Measurements from ENCODE around the gene SERINC4.
"Not testable (repeated sequence)": the region's sequence is repeated elsewhere in the genome, so short reads cannot be mapped to it uniquely, and the experiment has no call there.

Gene SERINC4

DNA sequence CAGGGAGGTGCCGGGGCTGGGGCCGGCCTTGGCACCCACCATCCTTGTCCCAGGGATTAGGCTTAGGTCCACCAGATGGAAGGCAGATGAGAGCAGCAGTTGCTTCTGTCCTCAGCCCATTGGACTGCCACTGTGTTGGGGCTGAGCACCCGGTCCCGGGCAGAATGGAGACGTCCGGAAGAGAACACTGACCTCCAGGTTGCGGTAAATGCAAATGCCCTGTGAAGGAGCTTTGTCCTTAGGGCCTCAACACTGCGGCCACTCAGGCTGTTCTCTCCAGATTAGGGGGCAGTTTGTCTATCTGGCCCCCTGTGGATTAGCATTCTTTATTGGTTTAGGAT, at the start of gene SERINC4:
Gene SERINC4, minus strand, starts transcription at position 276 of the 341 bp plus-strand sequence. Its CDS starts 234 bp downstream, at position 42.
- no peak for DNase-seq

DNA sequence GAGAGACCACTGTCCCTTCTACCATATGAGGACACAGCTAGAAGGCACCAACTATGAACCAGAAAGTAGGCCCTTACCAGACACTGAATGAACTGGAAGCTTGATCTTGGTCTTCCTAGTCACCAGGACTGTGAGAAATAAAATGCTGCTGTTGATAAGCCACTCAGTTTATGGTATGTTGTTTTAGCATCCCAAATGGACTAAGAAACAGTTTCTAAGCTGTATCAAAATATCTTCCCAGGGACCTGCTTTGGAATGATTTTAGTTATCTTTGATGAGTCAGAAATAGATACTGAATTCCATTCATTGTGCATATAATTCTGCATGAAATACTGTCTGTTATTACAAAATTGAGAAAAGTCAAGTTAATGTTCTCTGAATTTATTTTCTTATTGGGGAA, 45.4 kb upstream of the SERINC4 start:
- no peak for DNase-seq

DNA sequence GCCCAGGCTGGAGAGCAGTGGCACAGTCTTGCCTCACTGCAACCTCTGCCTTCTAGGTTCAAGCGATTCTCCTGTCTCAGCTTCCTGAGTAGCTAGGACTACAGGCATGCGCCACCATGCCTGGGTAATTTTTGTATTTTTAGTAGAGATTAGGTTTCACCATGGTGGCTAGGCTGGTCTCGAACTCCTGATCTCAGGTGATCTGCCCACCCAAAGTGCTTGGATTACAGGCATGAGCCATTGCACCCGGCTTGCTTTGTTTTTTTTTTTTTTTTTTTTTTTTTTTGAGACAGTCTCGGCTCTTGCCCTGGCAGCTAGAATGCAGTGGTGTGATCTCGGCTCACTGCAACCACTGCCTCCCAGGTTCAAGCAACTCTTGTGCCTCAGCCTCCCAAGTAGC, 32.5 kb upstream of the SERINC4 start:
- DNase-seq, result not testable (repeated sequence)

DNA sequence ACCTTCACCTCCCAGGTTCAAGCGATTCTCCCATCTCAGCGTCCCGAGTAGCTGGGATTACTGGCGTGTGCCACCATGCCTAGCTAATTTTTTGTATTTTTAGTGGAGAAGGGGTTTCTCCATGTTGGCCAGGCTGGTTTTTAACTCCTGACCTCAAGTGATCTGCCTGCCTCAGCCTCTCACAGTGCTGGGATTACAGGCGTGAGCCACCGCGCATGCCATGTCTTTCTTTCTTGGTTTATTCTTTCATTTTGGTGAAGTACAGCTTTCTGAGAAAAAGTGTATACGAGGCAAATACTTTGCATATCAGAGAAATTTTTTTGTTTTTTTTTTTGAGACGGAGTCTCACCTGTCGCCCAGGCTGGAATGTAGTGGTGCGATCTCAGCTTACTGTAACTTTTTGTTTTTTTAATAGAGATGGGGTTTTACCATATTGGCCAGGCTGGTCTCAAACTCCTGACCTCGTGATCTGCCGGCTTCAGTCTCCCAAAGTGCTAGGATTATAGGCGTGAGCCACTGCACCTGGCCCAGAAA, 31.6 kb upstream of the SERINC4 start:
- not testable (repeated sequence) for DNase-seq

DNA sequence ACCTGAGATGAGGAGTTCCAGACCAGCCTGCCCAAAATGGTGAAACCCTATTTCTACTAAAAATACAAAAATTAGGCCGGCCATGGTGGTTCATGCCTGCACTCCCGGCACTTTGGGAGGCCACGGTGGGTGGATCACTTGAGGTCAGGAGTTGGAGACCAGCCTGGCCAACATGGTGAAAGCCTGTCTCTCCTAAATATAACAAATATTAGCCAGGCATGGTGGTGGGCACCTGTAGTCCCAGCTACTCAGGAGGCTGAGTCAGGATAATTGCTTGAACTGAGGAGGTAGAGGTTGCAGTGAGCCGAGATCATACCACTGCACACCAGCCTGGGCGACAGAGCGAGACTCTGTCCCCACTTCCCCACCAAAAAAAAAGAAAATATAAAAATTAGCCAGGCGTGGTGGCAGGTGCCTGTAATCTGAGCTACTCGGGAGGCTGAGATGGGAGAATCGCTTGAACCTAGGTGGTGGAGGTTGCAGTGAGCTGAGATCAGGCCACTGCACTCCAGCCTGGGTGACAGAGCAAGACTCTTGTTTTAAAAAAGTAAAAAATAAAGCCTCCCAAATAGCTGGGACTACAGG, 30.8 kb upstream of the SERINC4 start:
- not testable (repeated sequence) for DNase-seq

DNA sequence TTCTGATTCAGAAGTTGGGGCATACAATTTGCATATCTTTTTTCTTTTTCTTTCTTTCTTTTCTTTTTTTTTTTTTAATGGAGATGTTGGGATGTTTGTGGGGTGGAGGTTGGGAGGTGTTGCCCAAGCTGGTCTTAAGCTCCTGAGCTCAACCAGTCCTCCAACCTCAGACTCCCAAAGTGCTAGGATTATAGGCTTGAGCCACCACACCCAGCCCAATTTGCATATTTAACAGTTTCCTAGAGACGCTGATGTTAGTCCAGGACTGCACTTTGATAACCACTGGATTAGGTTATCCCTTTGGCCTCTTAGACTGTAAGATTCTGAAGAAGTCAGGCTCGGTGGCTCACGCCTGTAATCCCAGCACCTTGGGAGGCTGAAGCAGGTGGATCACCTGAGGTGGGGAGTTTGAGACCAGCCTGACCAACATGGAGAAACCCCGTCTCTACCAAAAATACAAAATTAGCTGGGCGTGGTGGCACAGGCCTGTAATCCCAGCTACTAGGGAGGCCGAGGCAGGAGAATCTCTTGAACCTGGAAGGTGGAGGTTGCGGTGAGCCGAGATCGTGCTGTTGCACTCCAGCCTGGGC, 30.0 kb upstream of the SERINC4 start:
- DNase-seq, result not testable (repeated sequence)

DNA sequence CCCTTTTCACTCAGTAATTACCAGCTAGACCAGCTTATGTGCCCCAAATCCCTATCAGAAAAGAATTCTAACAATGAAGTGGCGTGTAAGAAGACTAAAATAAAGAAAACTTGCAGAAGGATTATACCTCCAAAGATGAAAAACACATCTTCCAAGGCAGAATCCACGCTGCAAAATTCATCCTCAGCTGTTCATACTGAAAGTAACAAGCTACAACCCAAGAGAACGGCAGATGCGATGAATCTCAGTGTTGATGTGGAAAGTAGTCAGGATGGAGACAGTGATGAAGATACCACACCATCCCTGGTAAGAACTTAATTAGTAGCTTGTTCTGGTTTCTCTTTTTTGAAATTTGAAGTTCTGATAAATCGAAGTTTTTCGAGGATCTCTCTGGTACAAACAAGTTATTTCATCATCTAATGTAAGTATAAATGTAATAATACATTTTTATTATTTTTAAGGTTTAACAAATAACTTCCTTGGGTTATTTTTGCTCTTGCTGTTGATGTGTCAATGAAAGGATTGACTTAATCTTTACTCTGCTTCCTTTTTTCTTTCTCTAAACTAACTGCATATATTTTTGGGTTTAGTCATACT, 28.1 kb upstream of the SERINC4 start:
- DNase-seq, result no peak

DNA sequence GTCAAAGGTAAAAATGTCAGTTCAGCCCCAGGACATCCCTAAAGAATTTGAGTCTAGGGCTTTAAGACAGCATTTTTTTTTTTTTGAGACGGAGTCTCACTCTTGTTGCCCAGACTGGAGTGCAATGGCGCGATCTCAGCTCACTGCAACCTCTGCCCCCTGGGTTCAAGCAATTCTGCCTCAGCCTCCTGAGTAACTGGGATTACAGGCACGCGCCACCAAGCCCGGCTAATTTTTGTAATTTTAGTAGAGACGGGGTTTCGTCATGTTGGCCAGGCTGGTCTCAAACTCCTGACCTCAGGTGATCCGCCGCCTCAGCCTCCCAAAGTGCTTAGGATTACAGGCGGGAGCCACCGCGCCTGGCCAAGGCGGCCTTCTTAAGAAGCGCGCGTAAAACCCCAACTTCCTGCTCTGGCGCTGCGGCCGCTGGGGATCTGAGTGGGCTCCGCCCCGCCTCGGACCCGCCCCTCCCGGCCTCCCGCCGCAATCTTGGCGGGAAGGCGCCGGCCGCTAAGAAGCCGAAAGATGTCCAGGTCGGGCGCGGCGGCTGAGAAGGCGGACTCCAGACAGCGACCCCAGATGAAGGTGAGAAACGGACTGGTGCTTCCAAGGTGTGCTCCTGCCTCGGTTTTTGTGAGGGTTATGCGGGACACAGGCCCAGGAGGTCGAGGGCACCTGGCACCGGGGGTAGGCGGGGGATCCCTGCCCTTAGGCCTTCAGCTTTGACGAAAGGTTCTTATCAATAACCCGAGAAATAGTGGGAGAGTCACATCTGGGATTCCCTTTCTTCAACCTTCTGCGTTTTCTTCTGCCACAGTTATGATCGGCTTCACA, 26.7 kb upstream of the SERINC4 start, which contains the start of gene WDR76:
Gene WDR76, plus strand, starts transcription at position 495 of the 834 bp plus-strand sequence. Its CDS starts 31 bp downstream, at position 526.
- DNase-seq, result no peak

DNA sequence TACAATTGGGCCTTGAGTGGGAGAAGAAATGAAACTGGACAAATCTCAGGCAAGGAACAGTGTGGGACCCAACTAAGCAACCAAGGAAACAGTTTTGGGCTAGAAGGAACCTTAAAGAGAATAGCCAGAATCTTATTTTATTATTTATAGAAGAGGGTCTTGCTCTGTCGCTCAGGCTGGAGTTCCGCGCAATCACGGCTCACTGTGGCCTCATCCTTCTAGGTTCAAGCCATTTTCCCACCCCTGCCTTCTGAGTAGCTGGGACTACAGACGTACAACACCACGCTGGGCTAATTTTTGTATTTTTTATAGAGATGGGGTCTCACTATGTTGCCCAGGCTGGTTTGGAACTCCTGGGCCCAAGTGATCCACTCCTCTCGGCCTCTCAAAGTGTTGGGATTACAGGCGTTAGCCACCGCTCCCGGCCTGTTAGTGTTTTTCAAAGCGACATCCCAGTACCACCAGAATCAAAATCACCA, 26.0 kb upstream of the SERINC4 start:
- DNase-seq, result no peak

DNA sequence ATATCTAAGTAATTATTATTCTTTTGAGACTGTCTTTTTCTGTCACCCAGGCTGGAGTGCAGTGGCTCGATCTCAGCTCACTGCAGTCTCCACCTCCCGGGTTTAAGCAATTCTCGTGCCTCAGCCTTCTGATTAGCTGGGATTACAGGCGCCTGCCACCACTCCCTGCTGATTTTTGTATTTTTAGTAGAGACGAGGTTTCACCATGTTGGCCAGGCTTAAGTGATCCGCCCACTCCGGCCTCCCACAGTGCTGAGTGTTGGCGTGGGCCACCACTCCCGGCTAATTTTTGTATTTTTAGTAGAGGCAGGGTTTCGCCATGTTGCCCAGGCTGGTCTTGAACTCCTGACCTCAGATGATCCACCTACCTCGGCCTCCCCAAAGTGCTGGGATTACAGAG, 25.3 kb upstream of the SERINC4 start:
- not testable (repeated sequence) for DNase-seq

DNA sequence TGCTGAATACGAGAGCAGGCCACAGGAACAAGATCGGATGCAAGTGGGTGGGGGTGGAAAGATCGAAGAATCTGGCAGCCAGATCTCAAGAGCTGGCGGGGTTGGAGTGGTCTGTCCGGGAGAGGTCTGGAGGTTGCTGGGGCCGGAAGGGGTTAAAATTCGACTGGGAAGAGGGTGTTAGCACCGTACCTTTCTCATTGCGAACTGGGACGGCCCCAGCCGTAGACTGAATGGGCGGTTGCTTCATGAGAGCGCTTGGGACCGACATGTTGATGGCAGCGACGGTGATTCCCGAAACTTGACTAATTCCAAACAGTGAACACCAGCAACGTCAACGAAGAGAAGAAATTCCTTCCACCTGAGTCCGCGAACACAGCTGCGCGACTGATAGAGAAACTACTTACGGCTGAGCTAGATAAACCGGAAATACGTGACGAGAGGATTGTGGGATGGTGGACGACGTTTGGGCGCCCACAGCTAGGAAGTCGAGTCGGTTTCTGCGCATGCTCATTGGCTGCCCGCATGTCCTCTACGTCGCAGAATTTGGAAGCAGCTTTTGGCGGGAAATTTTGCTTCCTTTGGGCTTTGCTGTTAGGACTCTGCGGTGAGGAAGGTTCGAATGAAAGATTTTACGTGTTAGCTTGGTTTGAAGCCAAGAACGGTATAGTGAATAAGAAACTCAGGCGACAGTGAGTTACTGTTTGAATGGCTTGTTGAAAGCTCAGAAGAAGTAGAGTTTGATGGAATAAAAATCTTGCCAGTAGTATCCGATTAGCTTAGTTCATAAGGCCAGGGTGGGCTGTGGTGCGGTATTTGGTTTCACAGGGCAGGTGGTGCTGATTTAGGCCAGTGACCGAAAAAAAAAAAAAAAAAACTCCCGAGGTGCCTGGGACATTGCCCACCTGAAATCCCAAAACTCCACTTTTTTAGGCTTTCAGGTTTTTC, 24.6 kb upstream of the SERINC4 start, which contains the start of gene MFAP1:
Gene MFAP1, minus strand, starts transcription at position 389 of the 945 bp plus-strand sequence. Its CDS starts 121 bp downstream, at position 268.
- peak; percentile 82 for DNase-seq

DNA sequence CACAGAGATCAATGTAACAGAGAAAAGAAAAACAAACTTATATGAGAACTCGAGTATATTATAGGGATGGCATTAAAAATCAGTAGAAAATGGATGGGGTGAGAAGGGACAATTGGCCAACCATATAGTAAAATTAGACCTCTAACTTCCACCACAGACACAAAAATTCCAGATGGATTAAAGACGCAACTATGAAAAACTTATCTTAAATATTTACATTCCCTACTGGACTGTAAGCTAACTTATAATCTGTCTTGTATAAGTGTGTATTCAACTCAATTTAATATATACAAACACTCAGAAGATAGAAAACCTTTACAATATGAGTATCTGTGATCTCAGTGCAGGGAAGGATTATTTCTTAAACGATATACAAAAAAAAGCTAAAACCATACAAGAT, 21.5 kb upstream of the SERINC4 start:
- no peak for DNase-seq

DNA sequence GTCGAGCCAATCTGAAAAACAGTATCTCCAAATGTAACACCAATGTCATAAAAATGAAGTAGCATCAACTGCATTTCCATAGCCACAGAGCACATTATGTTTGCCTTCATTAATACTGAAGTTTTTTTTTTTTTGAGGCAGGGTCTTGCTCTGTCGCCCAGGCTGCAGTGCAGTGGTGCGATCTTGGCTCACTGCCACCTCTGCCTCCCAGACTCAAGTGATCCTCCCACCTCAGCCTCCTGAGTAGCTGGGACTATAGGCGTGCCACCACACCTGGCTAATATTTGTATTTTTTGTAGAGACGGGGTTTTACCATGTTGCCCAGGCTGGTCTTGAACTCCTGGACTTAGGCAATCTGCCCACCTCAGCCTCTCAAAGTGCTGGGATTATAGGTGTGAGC, 15.0 kb upstream of the SERINC4 start:
- DNase-seq, result not testable (repeated sequence)

DNA sequence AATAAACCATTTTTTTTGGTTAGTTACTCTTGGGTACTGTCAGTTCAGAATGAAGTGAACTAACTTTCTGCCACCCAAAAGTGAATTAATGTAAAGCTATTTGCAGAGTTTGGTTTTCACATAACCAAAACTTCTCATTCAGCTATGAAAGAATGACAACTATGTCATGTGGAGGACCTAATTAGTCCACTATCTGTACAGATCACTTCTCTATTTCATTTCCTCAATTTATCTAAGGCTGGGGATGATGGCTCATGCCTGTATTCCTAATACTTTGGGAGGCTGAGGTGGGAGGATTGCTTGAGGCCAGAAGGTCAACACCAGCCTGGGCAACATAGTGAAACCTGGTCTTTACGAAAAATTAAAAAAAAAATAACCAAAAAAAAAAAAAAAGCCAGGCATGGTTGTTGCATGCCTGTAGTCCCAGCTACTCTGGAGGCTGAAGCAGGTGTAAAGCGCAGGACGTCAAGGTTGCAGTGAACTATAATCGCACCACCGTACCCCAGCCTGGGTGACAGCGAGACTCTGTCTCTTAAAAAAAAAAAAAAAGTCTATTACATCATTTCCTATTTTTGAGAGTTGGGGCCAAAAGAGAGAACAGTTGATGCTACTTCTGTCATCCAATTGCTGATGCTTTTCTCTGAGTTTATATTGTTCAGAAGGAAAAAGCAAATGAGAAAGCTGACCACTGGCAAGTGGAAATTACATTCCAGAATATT, 9.1 kb upstream of the SERINC4 start:
- DNase-seq, result no peak

DNA sequence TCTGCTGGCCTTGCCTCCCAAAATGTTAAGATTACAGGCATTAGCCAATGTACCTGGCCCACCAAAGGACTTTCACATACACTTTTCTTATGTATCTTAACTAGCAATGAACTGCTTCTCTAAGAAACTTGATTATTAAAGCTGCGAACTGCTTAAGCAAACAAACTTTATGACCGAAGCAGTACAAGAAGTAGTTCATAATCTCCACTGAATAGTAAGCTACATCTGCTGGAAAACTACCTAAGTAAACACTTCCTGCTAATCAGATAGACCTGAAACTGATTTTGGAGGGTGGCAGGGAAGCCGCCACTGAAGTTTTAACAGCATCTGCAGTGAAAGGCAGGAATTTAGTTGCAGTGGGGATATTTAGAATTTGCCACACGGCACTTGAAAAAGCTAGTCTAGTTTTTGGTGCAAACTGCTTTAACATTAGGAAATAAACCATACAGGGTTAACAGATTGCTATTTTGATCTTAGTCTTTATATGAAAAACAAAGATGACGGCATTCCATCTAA, 8.5 kb upstream of the SERINC4 start:
- DNase-seq, result no peak

DNA sequence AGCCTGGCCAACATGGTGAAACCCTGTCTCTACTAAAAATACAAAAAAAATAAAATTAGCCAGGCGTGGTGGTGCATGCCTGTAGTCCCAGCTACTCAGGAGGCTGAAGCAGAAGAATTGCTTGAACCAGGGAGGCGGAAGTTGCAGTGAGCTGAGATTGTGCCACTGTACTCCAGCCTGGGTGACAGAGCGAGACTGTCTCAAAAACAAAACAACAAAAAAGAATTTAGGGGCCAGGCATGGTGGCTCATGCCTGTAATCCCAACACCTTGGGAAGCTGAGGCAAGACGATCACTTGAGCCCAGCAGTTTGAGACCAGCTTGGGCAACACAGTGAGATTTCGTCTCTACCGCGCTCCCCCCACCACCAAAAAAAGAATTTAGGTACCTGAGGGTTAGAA, 2.7 kb upstream of the SERINC4 start:
- DNase-seq, result not testable (repeated sequence)

DNA sequence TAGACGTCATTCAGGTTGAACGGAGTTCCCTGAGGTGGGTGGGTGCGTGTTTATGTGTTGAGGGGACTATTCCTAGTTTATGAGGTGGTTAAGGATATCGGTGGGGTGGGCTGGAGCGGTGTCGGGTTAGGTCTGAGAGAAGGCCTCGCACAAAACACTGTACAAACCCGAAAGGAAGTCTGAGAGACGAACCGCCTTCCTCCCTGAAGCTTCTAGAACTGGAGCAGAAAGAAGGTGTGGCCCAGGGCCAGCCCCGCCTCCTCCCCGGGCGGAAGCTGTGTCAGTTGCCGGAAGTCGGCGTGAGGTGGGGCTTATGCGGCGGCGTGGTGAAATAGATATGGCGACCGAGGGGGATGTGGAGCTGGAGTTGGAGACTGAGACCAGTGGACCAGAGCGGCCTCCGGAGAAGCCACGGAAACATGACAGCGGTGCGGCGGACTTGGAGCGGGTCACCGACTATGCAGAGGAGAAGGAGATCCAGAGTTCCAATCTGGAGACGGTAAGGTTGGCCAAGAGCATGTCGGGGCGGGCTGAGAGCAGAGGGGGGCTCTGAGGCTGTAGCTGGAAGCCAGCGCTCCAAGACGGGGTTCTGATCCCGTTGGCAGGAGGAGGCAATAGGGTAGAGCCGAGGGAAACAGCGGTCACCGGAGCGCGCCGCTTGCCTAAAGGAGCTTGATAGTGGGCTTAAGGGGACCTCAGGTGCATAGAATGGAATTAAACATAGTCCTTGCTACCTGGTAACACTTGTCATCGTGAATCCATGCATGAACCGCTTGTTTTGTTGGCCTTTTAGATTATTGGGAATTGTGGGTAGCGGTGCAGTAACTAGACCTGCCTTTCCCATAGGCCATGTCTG, 494 bp upstream of the SERINC4 start, which contains the start of gene HYPK:
Gene HYPK, plus strand, starts transcription at position 314 of the 856 bp plus-strand sequence. Its CDS starts 24 bp downstream, at position 338.
- DNase-seq, result no peak

DNA sequence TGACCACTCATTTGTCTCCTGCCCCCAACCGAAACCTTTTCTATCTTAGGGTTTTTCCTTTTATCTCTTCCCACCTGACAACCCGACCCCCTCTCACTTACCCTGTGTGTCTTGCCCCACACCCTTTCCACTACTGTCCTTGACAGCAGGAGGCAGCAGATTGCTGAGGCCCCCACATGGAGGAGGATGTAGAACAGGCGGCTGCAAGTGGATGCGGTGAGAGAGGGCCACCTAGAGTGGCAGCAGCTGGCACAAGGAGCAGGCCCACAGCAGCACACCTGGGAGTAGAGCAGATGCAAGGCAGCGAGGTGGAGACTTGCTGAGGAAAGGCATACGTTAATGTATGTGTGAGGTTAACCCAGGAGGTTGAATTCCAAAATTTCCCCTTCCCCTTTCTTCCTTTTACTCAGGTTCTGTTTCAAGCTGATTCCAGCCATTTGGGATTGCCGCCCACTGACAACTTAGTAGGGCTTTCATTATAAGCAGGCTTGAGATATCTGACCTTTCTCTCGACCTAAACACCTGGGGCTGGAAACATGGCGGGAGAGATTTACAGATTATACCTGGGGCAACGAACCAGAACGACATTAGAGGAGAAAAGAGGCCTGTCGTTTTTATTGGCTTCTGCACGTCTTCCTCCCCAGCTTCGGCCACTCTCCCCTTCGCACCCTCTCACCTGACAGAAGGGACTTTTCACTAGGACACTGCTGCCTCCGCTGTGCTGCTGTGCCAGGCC, 643 bp downstream of the SERINC4 start:
- peak; percentile 38 for DNase-seq

DNA sequence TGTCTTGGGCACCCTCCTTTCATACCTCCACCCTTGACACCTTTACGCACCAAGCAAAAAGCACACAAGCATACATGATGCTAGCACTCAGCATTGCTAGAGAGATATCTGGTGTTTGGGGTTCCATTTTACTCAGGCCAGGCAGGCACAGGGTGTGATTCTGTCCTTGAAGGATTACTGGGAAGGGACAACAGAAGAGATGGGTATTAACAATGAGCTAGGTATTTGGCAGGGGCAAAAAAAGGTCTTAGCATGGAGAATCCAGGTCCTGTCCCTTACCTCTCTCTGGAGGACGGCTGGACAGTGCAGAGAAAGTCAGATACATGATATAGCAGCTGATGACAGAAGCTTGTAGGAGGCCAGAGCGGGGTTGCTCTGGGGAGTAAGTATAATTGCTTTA, 3.5 kb downstream of the SERINC4 start:
- no peak for DNase-seq
